Measurements from ENCODE around the gene LGR5. TPM values are rescaled to one million over a fixed set of nuclear protein-coding genes. Genes with fewer than 3 reads are reported as not detected.

LGR5 gene
- total and polyA plus RNA-seq, 9 of the 15 experiments (the other 6 are each of a cell fraction or from before 2014, with no cell fraction given): not detected

DNA sequence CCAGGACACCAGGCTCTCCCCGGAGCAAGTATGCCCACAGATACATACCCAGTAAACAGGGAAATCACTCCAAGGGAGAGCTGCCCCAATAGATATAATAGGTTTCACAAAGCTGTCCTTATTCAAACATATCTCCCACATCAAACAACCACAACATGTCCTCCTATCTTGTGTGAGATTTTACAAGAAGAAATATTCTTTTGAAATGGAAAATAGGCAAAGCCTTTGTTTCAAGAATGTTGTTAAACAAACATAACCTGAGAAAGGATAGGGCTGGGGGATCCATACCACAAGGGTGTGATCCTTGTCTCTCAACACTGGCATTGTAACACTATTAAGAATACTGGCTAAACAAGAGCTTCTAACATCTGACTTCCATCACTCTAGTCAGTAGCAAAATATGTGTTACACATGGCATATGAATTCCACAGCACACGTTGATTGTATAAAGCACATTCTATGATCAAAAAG lies 32.9 kb downstream of the LGR5 start:
- FAIRE-seq: peak; percentile 15
- BruUV-seq (replicated peaks): no TSS peak

DNA sequence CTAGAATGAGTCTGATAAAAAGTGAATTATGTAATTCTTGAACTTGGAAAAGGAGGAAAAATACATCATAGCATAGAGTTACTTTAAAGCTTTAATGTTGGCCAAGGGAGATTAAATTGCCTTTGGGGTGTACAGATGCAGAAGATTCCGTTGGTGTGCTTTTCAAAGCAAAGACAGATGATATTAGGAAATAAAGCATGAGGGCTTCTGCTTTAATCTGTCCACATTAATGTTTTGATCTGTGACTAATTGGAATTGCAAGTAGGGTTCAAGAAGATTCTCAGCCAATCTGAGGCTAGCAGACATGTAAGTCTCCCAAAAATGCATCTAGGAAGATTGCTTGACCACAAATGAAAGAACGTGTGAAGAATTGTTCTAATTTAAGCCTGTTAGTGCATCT lies 35.2 kb downstream of the LGR5 start:
- ATAC-seq (no peak), DNase-seq (ENCODE audit: extremely low read depth in 1 of 4, low spot score in 3 of 4) (no peak), FAIRE-seq (no peak)
- H2AFZ ChIP-seq (ENCODE audit: low read depth, low read length): no peak overlapping the region
- no peak overlapping the region for H3K4me3 ChIP-seq
- H3K9me1 ChIP-seq (ENCODE audit: control insufficient read depth, insufficient read depth, low read length): no peaks in the 10 kb centered on the region
- H3K36me3 ChIP-seq (ENCODE audit: control insufficient read depth, insufficient read depth, low read length): no peaks in the 10 kb centered on the region
- H3K27me3 ChIP-seq (ENCODE audit: control insufficient read depth in 2 of 2, insufficient read depth in 2 of 2, low read length in 2 of 2): peaks cover 0 to 4% of the 10 kb centered on the region in 2 experiments; a peak in 1 of 5 replicates
- H3K9me3 ChIP-seq (replicated peaks; ENCODE audit: control insufficient read depth, insufficient read depth, low read depth, low read length): no peaks in the 10 kb centered on the region
- CTCF ChIA-PET (ENCODE audit: low intra/inter-chr PET ratio): no interaction called here
- no peaks in the 10 kb centered on the region for H4K20me1 ChIP-seq (replicated peaks; ENCODE audit: control insufficient read depth, insufficient read depth, low read length)
- WGBS (ENCODE audit: insufficient coverage, low coverage, missing lambda C conversion rate): 2% methylated on average over 2 of the region's 2 CpGs
- no peak for TF ChIP-seq BCOR (IDR thresholded peaks at IDR 0.05)
- no peak for TF ChIP-seq ASH1L (IDR thresholded peaks at IDR 0.05; ENCODE audit: borderline replicate concordance, low read depth, partially characterized antibody)
- TF ChIP-seq, protein P1, sequence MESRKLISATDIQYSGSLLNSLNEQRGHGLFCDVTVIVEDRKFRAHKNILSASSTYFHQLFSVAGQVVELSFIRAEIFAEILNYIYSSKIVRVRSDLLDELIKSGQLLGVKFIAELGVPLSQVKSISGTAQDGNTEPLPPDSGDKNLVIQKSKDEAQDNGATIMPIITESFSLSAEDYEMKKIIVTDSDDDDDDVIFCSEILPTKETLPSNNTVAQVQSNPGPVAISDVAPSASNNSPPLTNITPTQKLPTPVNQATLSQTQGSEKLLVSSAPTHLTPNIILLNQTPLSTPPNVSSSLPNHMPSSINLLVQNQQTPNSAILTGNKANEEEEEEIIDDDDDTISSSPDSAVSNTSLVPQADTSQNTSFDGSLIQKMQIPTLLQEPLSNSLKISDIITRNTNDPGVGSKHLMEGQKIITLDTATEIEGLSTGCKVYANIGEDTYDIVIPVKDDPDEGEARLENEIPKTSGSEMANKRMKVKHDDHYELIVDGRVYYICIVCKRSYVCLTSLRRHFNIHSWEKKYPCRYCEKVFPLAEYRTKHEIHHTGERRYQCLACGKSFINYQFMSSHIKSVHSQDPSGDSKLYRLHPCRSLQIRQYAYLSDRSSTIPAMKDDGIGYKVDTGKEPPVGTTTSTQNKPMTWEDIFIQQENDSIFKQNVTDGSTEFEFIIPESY (CRISPR knock-in tag; IDR thresholded peaks at IDR 0.05): no peak
- no peak for TF ChIP-seq ZSCAN29 (IDR thresholded peaks at IDR 0.05)
- intact Hi-C loops (cut with micrococcal nuclease): no loop called here
- no peak overlapping the region for H3K9ac ChIP-seq (ENCODE audit: insufficient read depth in 1 of 2, low read depth in 2 of 2, low read length in 2 of 2)
- in situ Hi-C loops (cut with MboI): no loop called here
- no peaks in the 10 kb centered on the region for H3K4me1 ChIP-seq (replicated peaks in 1 of 2; ENCODE audit: control insufficient read depth in 2 of 2, insufficient read depth in 2 of 2, low read length in 2 of 2)
- no peak overlapping the region for H3K27ac ChIP-seq (ENCODE audit: extremely low read depth, low read depth, low read length)
- H3K4me2 ChIP-seq (ENCODE audit: insufficient read depth, low read length): no peak overlapping the region
- no peaks in the 10 kb centered on the region for H3K79me2 ChIP-seq (ENCODE audit: control insufficient read depth, insufficient read depth, low read length)
- POLR2A ChIA-PET: interaction anchor here (1.2 kb wide), 1 partner anchor 9 kb away, joined by 4 read pairs; no protein-coding TSS in a partner anchor
- BruUV-seq (replicated peaks): no TSS peak

More for the DNA sequence above, 32.9 kb downstream of the LGR5 start:
- Histone ChIP-seq H3K27ac (ENCODE audit: extremely low read depth, low read depth, low read length) (no peak overlapping the region), H3K27me3 (ENCODE audit: control insufficient read depth in 2 of 2, insufficient read depth in 2 of 2, low read length in 2 of 2) (peaks cover 0 to 4% of the 10 kb centered on the region in 2 experiments; a peak in 1 of 5 replicates), H3K9me1 (ENCODE audit: control insufficient read depth, insufficient read depth, low read length) (no peaks in the 10 kb centered on the region), H3K9ac (ENCODE audit: insufficient read depth in 1 of 2, low read depth in 2 of 2, low read length in 2 of 2) (no peak overlapping the region), H3K4me1 (replicated peaks in 1 of 2; ENCODE audit: control insufficient read depth in 2 of 2, insufficient read depth in 2 of 2, low read length in 2 of 2) (peaks cover 4% of the 10 kb centered on the region in 2 experiments; a peak in 3 of 5 replicates), H3K79me2 (ENCODE audit: control insufficient read depth, insufficient read depth, low read length) (no peaks in the 10 kb centered on the region), H3K9me3 (replicated peaks; ENCODE audit: control insufficient read depth, insufficient read depth, low read depth, low read length) (no peaks in the 10 kb centered on the region), H4K20me1 (replicated peaks; ENCODE audit: control insufficient read depth, insufficient read depth, low read length) (no peaks in the 10 kb centered on the region), H3K4me3 (no peak overlapping the region), H2AFZ (ENCODE audit: low read depth, low read length) (no peak overlapping the region), H3K36me3 (ENCODE audit: control insufficient read depth, insufficient read depth, low read length) (no peaks in the 10 kb centered on the region), H3K4me2 (ENCODE audit: insufficient read depth, low read length) (no peak overlapping the region)
- 0% methylated on average over 2 of the region's 2 CpGs for WGBS (ENCODE audit: insufficient coverage, low coverage, missing lambda C conversion rate)
- DNase-seq (ENCODE audit: extremely low read depth in 1 of 4, low spot score in 3 of 4) (no peak), ATAC-seq (no peak)
- in situ Hi-C loops (cut with MboI): no loop called here
- ChIA-PET CTCF (ENCODE audit: low intra/inter-chr PET ratio) (no interaction called here), POLR2A (no interaction called here)
- no peak for TF ChIP-seq MED1 (CRISPR knock-in tag; IDR thresholded peaks at IDR 0.05; ENCODE audit: borderline replicate concordance)
- no peak for TF ChIP-seq ZNF354B (CRISPR knock-in tag; IDR thresholded peaks at IDR 0.05)
- intact Hi-C loops (cut with micrococcal nuclease): no loop called here

All from K562 (cell line).